Fibroblast of pulmonary artery (primary cell): ENCODE measurements around the gene NAB2.
A peak's percentile ranks its signal among the peaks of the same experiment; 100 is the strongest.

ENCODE experiments used
- DNase-seq: peaks from one replicate; pipeline ENCODE4 v3.0.0-alpha.2; 2010; ENCODE audit warnings: low read depth
- H3K4me3 ChIP-seq: replicated peaks from 2 replicates; pipeline ENCODE4 v1.5.1; 2011; ENCODE audit warnings: low read depth, mild to moderate bottlenecking, control low read depth, low read length, moderate library complexity
- CTCF ChIP-seq: IDR thresholded peaks from 2 replicates; pipeline ENCODE4 v1.5.1; 2011; ENCODE audit warnings: mild to moderate bottlenecking, control low read depth, low read length, inconsistent platforms; ENCODE audit errors: missing control alignments

The NAB2 gene

DNA sequence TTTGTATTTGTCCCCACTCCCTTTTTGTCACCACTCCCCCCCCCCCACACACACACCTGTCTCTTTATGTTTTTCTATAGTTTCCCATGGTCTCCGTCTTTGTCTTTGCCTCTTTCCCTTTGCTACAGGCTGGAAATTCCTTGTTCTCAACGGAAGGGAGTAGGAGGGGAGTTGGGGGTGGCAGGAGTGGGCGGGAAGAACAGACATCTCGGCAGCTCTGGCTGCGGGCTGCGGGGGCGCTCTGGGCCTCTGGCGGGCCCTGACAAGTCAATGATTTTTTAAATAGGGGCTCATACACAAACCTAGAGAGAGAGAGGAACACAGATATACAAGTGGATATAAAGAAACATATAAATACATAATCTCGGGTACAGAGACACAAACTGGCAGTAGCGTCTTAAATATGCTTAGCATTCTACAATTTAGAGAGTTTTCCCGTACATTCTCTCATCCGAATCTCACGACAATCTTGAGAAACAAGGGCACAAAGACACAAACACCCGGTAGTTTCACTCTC, 2.4 kb upstream of the NAB2 start:
- peak; percentile 85 for DNase-seq
- peak; percentile 35 for TF ChIP-seq CTCF
- peak overlapping the region; percentile 79 for H3K4me3 ChIP-seq

GRCh38 chr12:57087010-57087690, 1.8 kb upstream of the NAB2 start:
- DNase-seq = peak; percentile 94
- TF ChIP-seq CTCF = no peak
- peak overlapping the region; percentile 79 for H3K4me3 ChIP-seq

DNA sequence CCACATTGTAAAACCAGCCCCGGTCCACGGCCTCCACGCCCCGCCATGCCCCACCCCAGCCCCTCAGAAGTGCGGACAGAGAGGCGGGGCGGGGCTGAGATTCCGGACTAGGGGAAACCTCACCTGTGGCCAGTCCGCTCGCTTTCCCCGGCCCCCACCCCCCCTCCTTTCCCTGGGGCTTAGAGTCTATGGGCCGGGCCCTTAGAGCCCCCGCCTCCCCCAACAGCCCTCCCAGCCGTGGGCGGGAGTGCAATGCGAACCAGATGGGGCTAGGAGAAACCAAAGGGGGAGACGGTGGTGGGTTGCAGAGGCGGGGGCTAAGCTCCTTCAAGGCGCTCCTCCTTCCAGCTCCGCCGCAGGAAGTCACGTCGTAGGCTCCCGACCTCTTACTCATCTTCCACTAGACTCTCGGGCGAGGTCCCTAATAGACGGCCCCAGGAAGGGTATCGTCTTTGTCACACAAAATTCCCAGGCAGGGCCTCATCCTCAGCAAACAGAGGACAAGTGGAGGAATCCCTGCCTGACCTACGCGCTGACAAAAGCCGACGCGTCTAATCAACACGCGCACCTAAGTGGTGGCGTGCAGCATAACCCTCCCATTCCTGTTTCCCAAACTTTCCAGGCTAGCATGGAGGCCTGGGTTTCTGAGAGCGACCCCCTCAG, 1.1 kb upstream of the NAB2 start:
- DNase-seq = peak; percentile 97
- peak overlapping the region; percentile 79 for H3K4me3 ChIP-seq
- no peak for TF ChIP-seq CTCF

GRCh38 chr12:57089271-57090245, 644 bp downstream of the NAB2 start:
- peak overlapping the region; percentile 94 for H3K4me3 ChIP-seq
- no peak for TF ChIP-seq CTCF
- peak; percentile 84 for DNase-seq

DNA sequence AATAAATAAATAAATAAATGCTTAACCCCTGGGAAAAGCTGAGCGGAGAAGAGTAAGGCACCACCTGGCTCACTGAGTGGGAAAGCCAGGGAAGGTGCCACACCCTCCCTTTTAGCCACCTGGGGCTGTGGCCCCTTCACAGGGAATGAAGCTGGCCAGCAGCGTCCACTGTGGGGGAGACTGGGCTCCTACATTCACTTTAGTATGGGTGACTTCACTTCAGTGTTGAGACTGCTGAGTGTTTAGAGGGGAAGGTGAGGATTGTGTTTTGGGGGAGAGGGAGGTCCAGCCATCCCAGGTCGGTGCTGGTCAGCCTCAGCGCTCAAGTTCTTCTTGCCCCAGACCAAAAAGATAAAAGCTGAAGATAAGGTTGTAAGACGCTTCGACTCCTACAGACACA, 1.6 kb downstream of the NAB2 start:
- H3K4me3 ChIP-seq = peak overlapping the region; percentile 94
- TF ChIP-seq CTCF = no peak
- no peak for DNase-seq

DNA sequence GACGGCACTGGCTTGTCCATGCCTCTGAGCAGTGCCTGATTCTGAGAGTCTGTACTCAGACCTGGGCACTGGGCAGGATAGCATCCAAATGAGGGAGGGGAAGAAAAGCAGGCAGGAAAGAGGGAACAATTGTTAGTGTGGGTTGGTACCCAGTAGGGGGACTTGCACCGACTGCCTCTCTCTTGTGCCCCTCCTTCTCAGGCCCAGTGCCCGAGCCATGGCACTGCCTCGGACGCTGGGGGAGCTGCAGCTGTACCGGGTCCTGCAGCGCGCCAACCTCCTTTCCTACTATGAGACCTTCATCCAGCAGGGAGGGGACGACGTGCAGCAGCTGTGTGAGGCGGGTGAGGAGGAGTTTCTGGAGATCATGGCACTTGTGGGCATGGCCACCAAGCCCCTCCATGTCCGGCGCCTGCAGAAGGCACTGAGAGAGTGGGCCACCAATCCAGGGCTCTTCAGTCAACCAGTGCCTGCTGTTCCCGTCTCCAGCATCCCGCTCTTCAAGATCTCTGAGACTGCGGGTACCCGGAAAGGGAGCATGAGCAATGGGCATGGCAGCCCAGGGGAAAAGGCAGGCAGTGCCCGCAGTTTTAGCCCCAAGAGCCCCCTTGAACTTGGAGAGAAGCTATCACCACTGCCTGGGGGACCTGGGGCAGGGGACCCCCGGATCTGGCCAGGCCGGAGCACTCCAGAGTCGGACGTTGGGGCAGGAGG, 2.2 kb downstream of the NAB2 start:
- DNase-seq = no peak
- peak overlapping the region; percentile 94 for H3K4me3 ChIP-seq
- TF ChIP-seq CTCF = no peak
